HepG2 (cell line): ENCODE data around the gene LIMS2. TPM values are rescaled to one million over a fixed set of nuclear protein-coding genes. Genes with fewer than 3 reads are reported as not detected.

Experiments used
- ATAC-seq: fragments of 200-7000 bp; cut with Tn5 transposase; 3 replicates; pipeline ENCODE4 v1.9.1; 2020; ENCODE audit warnings: mild to moderate bottlenecking, moderate library complexity
- BruUV-seq: library from RNA; stranded (reverse); fragments of 400-500 nt; replicated peaks from 2 replicates; lab custom pipeline; 2021; lab: Mats Ljungman, UMichigan
- CTCF ChIA-PET: fragments of 300-600 bp; formaldehyde crosslinking; extraction: SDS; loops from one replicate; lab custom pipeline; 2021; ENCODE audit warnings: low total read pairs, inconsistent platforms, low intra/inter-chr PET ratio; lab: Yijun Ruan, JAX
- POLR2A ChIA-PET: fragments of 350-600 bp; sonication (Branson Sonifier 250); formaldehyde crosslinking; loops from one replicate; lab custom pipeline; 2020; ENCODE audit warnings: antibody characterized with exemption, inconsistent platforms; lab: Yijun Ruan, JAX
- DNase-seq: peaks from one replicate; pipeline ENCODE4 v3.0.0-alpha.2; 2015; ENCODE audit warnings: low spot score
- FAIRE-seq: peaks from 3 replicates; lab custom pipeline; 2011; peaks lifted over from hg19 to GRCh38; lab: Jason Lieb, UNC
- H2AFZ ChIP-seq: one replicate; pipeline ENCODE4 v1.6.1; 2011; ENCODE audit warnings: low read length, inconsistent platforms
- H3K27ac ChIP-seq: fragments of 300-600 bp; 3 replicates; pipeline ENCODE4 v1.8.0; 2011; ENCODE audit warnings: mixed run types, mild to moderate bottlenecking, mixed read lengths, low read length, inconsistent platforms; ENCODE audit not compliant: insufficient read depth; ENCODE audit errors: extremely low read length
- H3K27me3 ChIP-seq, 2 experiments: fragments of 200-600 bp in 1 of 2; 2 replicates in 1 of 2; 3 replicates in 1 of 2; pipeline versions ENCODE4 v1.6.0 to v1.8.0; 2011; ENCODE audit warnings: low read length in 2 of 2, mild to moderate bottlenecking in 2 of 2, moderate library complexity in 2 of 2, inconsistent platforms in 1 of 2; ENCODE audit not compliant: insufficient read depth in 2 of 2, control insufficient read depth in 1 of 2
- H3K36me3 ChIP-seq, 2 experiments: fragments of 200-600 bp in 1 of 2; replicated peaks in 1 of 2; 2 replicates in 1 of 2; 3 replicates in 1 of 2; pipeline versions ENCODE4 v1.5.1 to v1.8.0; 2011; ENCODE audit warnings: low read length in 2 of 2, inconsistent platforms in 1 of 2; ENCODE audit not compliant: insufficient read depth in 2 of 2, control insufficient read depth in 1 of 2
- H3K4me1 ChIP-seq: 2 replicates; pipeline ENCODE4 v1.5.1; 2012; ENCODE audit warnings: low read length, inconsistent platforms; ENCODE audit not compliant: insufficient read depth
- H3K4me2 ChIP-seq: 2 replicates; pipeline ENCODE4 v1.6.0; 2011; ENCODE audit warnings: low read depth, low read length, inconsistent platforms
- H3K4me3 ChIP-seq, 3 experiments: fragments of 200-600 bp in 1 of 3; sonication (generic), shearing (Covaris generic) in 1 of 3; replicated peaks in 1 of 3; 2 replicates each; pipeline ENCODE4 v1.5.1; 2011 to 2016; ENCODE audit warnings: low read length in 3 of 3, inconsistent platforms in 2 of 3, low read depth in 2 of 3, mild to moderate bottlenecking in 2 of 3, control low read depth in 1 of 3, mixed read lengths in 1 of 3; ENCODE audit not compliant: insufficient read depth in 1 of 3
- H3K79me2 ChIP-seq: one replicate; pipeline ENCODE4 v1.6.1; 2011; ENCODE audit warnings: low read length, inconsistent platforms; ENCODE audit not compliant: insufficient read depth
- H3K9ac ChIP-seq: 2 replicates; pipeline ENCODE4 v1.6.0; 2011; ENCODE audit warnings: mild to moderate bottlenecking, low read depth, low read length, inconsistent platforms; ENCODE audit not compliant: insufficient read depth
- H3K9me3 ChIP-seq: 2 replicates; pipeline ENCODE4 v1.5.1; 2012; ENCODE audit warnings: mild to moderate bottlenecking, low read length
- H4K20me1 ChIP-seq: 2 replicates; pipeline ENCODE4 v1.6.0; 2011; ENCODE audit warnings: inconsistent platforms, mild to moderate bottlenecking, low read length, moderate library complexity; ENCODE audit not compliant: insufficient read depth
- ARHGAP35 ChIP-seq: sonication (generic); formaldehyde crosslinking; IDR thresholded peaks from 2 replicates; pipeline ENCODE4 v1.9.0; 2022; ENCODE audit warnings: mild to moderate bottlenecking, inconsistent platforms, moderate library complexity, missing genetic modification reagents, borderline replicate concordance
- FOXK1 ChIP-seq: sonication (generic); formaldehyde crosslinking; IDR thresholded peaks from 2 replicates; pipeline ENCODE4 v1.4.0; 2020; ENCODE audit warnings: low read depth, missing genetic modification reagents, borderline replicate concordance
- HDAC6 ChIP-seq: fragments of 200-600 bp; sonication (generic); IDR thresholded peaks from 2 replicates; pipeline ENCODE4 v1.7.0; 2017; ENCODE audit warnings: mild to moderate bottlenecking, antibody characterized with exemption, low read length, low read depth
- HNRNPLL ChIP-seq: fragments of 200-400 bp; formaldehyde crosslinking; IDR thresholded peaks from 2 replicates; pipeline ENCODE4 v1.6.1; 2017; ENCODE audit warnings: mild to moderate bottlenecking, low read depth, low read length; ENCODE audit not compliant: poor library complexity, severe bottlenecking
- HOXA5 ChIP-seq: sonication (generic); formaldehyde crosslinking; IDR thresholded peaks from 2 replicates; pipeline ENCODE4 v1.4.0; 2020; ENCODE audit warnings: missing genetic modification reagents
- MAFF ChIP-seq: IDR thresholded peaks from 2 replicates; pipeline ENCODE4 v1.6.1; 2011; ENCODE audit warnings: low read depth, low read length, improper control_type of control experiment
- MAFK ChIP-seq, 2 experiments: IDR thresholded peaks in 1 of 2; conservative IDR thresholded peaks in 1 of 2; 2 replicates each; pipeline ENCODE4 v1.6.1; 2011; ENCODE audit warnings: improper control_type of control experiment in 2 of 2, low read length in 2 of 2
- POLR2A ChIP-seq, 2 experiments: IDR thresholded peaks; 2 replicates each; pipeline ENCODE4 v1.6.1; 2011; ENCODE audit warnings: low read depth in 2 of 2, low read length in 2 of 2, mild to moderate bottlenecking in 1 of 2, moderate library complexity in 1 of 2; ENCODE audit not compliant: insufficient read depth in 1 of 2
- SMYD3 ChIP-seq: sonication (generic); formaldehyde crosslinking; IDR thresholded peaks from 2 replicates; pipeline ENCODE4 v1.8.1; 2023; ENCODE audit warnings: mild to moderate bottlenecking, missing genetic modification reagents
- U2AF1 ChIP-seq: fragments of 200-400 bp; formaldehyde crosslinking; optimal IDR thresholded peaks from 2 replicates; pipeline ENCODE3; 2017; ENCODE audit warnings: mild to moderate bottlenecking, low read depth, low read length
- ZBTB26 ChIP-seq: IDR thresholded peaks from 2 replicates; pipeline ENCODE4 v1.6.1; 2016; ENCODE audit warnings: missing compliant biosample characterization, missing genetic modification reagents, borderline replicate concordance
- ZNF230 ChIP-seq: sonication (generic); formaldehyde crosslinking; IDR thresholded peaks from 2 replicates; pipeline ENCODE4 v1.4.0; 2020; ENCODE audit warnings: mild to moderate bottlenecking, missing genetic modification reagents
- WGBS: methylation state at CpG from one replicate; pipeline ENCODE4 v1.1.6; 2017; ENCODE audit warnings: low lambda C conversion rate; 5-methylcytosine and 5-hydroxymethylcytosine counted together
- in situ Hi-C: cut with HindIII; loops from 2 replicates; pipeline ENCODE4 v1.10.0; 2017; ENCODE audit warnings: low pct_unique_long_range_greater_than_20kb; ENCODE audit not compliant: extremely low pct_ligation_motif_present
- intact Hi-C: fragments of 100-400 bp; cut with micrococcal nuclease; formaldehyde crosslinking; loops from one replicate; pipeline ENCODE4 v1.10.0; 2022; ENCODE audit not compliant: unreplicated experiment
- polyA plus RNA-seq, 8 experiments: library from polyadenylated mRNA; depleted of rRNA in 3 of 8; stranded (reverse) in 7 of 8; unstranded in 1 of 8; fragments of >200 nt; fragmentation: Illumina TruSeq in 4 of 8; extraction: Trizol in 4 of 8; gene quantifications; 2 replicates each; pipeline versions ENCODE4 v1.2.1 to v1.2.3, GENCODE V29; 2011 to 2016; ENCODE audit warnings: low read depth in 4 of 8, missing spikeins in 1 of 8, mixed read lengths in 1 of 8; ENCODE audit not compliant: insufficient read depth in 1 of 8
- total RNA-seq, 5 experiments: library from RNA; depleted of rRNA; stranded (reverse); fragments of >200 nt; fragmentation: Illumina TruSeq; extraction: Trizol; gene quantifications; 2 replicates each; pipeline ENCODE4 v1.2.3, GENCODE V29; 2016; ENCODE audit warnings: low read depth in 1 of 5

The LIMS2 gene
- total and polyA plus RNA-seq, 2 of the 13 experiments (the other 11 are each of a cell fraction or from before 2014, with no cell fraction given), result 1.0 to 1.9 TPM

GRCh38 chr2:127607399-127607908 lies 67.9 kb downstream of the LIMS2 start:
- DNase-seq (no peak), FAIRE-seq (no peak), ATAC-seq (no peak)
- intact Hi-C loops (no loop called here), in situ Hi-C loops (no loop called here)
- no peak overlapping the region for H3K9ac ChIP-seq
- ChIA-PET CTCF (no interaction called here), POLR2A (no interaction called here)
- no peak overlapping the region for H3K27ac ChIP-seq
- peaks cover 14 to 85% of the 10 kb centered on the region in 2 experiments for H3K27me3 ChIP-seq
- H4K20me1 ChIP-seq, result no peaks in the 10 kb centered on the region
- no peak overlapping the region for H2AFZ ChIP-seq
- no peaks in the 10 kb centered on the region for H3K79me2 ChIP-seq
- TF ChIP-seq HNRNPLL, result peak; percentile 12
- no peak for TF ChIP-seq POLR2A (IDR thresholded peaks at IDR 0.05; ENCODE audit: insufficient read depth in 1 of 2, low read depth in 2 of 2, low read length in 2 of 2)
- TF ChIP-seq ZBTB26 (CRISPR knock-in tag), result no peak
- BruUV-seq, result no TSS peak
- no peaks in the 10 kb centered on the region for H3K4me1 ChIP-seq
- H3K4me2 ChIP-seq, result no peak overlapping the region
- H3K4me3 ChIP-seq, result no peak overlapping the region
- H3K9me3 ChIP-seq, result no peaks in the 10 kb centered on the region
- no peaks in the 10 kb centered on the region for H3K36me3 ChIP-seq
- WGBS, result 50% methylated on average over 8 of the region's 9 CpGs

- intact Hi-C loops (no loop called here), in situ Hi-C loops (no loop called here)
- no peak overlapping the region for H3K27ac ChIP-seq
- H3K4me1 ChIP-seq, result no peaks in the 10 kb centered on the region
- H3K79me2 ChIP-seq, result no peaks in the 10 kb centered on the region
- no peaks in the 10 kb centered on the region for H3K9me3 ChIP-seq
- FAIRE-seq (no peak), ATAC-seq (no peak), DNase-seq (no peak)
- no peaks in the 10 kb centered on the region for H4K20me1 ChIP-seq
- H3K9ac ChIP-seq, result no peak overlapping the region
- no TSS peak for BruUV-seq
- TF ChIP-seq FOXK1 (CRISPR knock-in tag) (no peak), HDAC6 (no peak), HOXA5 (no peak), ARHGAP35 (no peak), MAFF (peak; percentile 70; the same call in 1 of the 2 replicates), ZNF230 (CRISPR knock-in tag) (no peak), U2AF1 (no peak), SMYD3 (CRISPR knock-in tag) (no peak), MAFK (conservative IDR thresholded peaks at IDR 0.05 in 1 of 2, IDR thresholded peaks at IDR 0.05 in 1 of 2; ENCODE audit: low read length in 2 of 2) (peak; percentile 59 to 78; a peak in 3 of 4 replicates)
- WGBS, result 50% methylated on average over 17 of the region's 17 CpGs
- H3K4me3 ChIP-seq, result no peak overlapping the region
- H2AFZ ChIP-seq, result no peak overlapping the region
- CTCF ChIA-PET, result no interaction called here
- no peak overlapping the region for H3K4me2 ChIP-seq
- peaks cover 8 to 79% of the 10 kb centered on the region in 2 experiments for H3K27me3 ChIP-seq
- H3K36me3 ChIP-seq, result no peaks in the 10 kb centered on the region
- POLR2A ChIA-PET, result no interaction called here
These were observed 68.5 kb downstream of the LIMS2 start for GRCh38 chr2:127606625-127607398.
